Kidney epithelial cell (primary cell): ENCODE data around the gene PPP6R1. TPM values are rescaled to one million over a fixed set of nuclear protein-coding genes. Genes with fewer than 3 reads are reported as not detected.

Source experiments
- DNase-seq: peaks from one replicate; pipeline ENCODE4 v3.0.0-alpha.2; 2010; ENCODE audit warnings: low read depth
- H3K27me3 ChIP-seq: 2 replicates; pipeline ENCODE4 v1.6.0; 2011; ENCODE audit warnings: low read length; ENCODE audit not compliant: control insufficient read depth, insufficient read depth
- H3K36me3 ChIP-seq: 2 replicates; pipeline ENCODE4 v1.5.1; 2011; ENCODE audit warnings: low read length; ENCODE audit not compliant: control insufficient read depth, insufficient read depth
- H3K4me3 ChIP-seq: 2 replicates; pipeline ENCODE4 v1.5.1; 2011; ENCODE audit warnings: low read depth, mild to moderate bottlenecking, control low read depth, low read length
- CTCF ChIP-seq: IDR thresholded peaks from 2 replicates; pipeline ENCODE4 v1.5.1; 2011; ENCODE audit warnings: mild to moderate bottlenecking, moderate library complexity, low read length, control low read depth, inconsistent platforms; ENCODE audit not compliant: insufficient read depth, poor library complexity, severe bottlenecking
- total RNA-seq: library from RNA; depleted of rRNA; stranded (reverse); fragments of >200 nt; gene quantifications from 2 replicates; pipeline ENCODE4 v1.2.3, GENCODE V29; 2015

PPP6R1 gene
- 41.5 and 51.3 TPM in 2 replicates for total RNA-seq

- Histone ChIP-seq H3K27me3 (no peaks in the 10 kb centered on the region), H3K4me3 (peak within 1 kb of the TSS; percentile 90), H3K36me3 (no peaks in the 10 kb centered on the region)
- DNase-seq = peak; percentile 83
- TF ChIP-seq CTCF = no peak
These were observed at the start of gene PPP6R1 for GRCh38 chr19:55258828-55259539. TSS of gene PPP6R1 (minus strand) at chr19:55259017. CDS start at chr19:55247103, 11,914 bp downstream.

GRCh38 chr19:55308281-55308680 lies 49.5 kb upstream of the PPP6R1 start:
- no peak overlapping the region for H3K4me3 ChIP-seq
- DNase-seq = no peak
- TF ChIP-seq CTCF = no peak
- H3K27me3 ChIP-seq = no peaks in the 10 kb centered on the region
- H3K36me3 ChIP-seq = peaks cover 2% of the 10 kb centered on the region

GRCh38 chr19:55306712-55307111 lies 47.9 kb upstream of the PPP6R1 start:
- H3K27me3 ChIP-seq = no peaks in the 10 kb centered on the region
- no peak for DNase-seq
- H3K4me3 ChIP-seq = no peak overlapping the region
- no peak for TF ChIP-seq CTCF
- H3K36me3 ChIP-seq = peaks cover 3% of the 10 kb centered on the region

- peaks cover 3% of the 10 kb centered on the region for H3K36me3 ChIP-seq
- no peaks in the 10 kb centered on the region for H3K27me3 ChIP-seq
These were observed 47.3 kb upstream of the PPP6R1 start for GRCh38 chr19:55305983-55306562.

GRCh38 chr19:55305491-55305890 lies 46.7 kb upstream of the PPP6R1 start:
- H3K4me3 ChIP-seq = no peak overlapping the region
- no peaks in the 10 kb centered on the region for H3K27me3 ChIP-seq
- no peak for DNase-seq
- peaks cover 3% of the 10 kb centered on the region for H3K36me3 ChIP-seq
- no peak for TF ChIP-seq CTCF

More at GRCh38 chr19:55305983-55306562, 47.3 kb upstream of the PPP6R1 start:
- DNase-seq = no peak
- H3K4me3 ChIP-seq = no peak overlapping the region
- TF ChIP-seq CTCF = no peak
